ENCODE results near the gene TEP1. TPM values are rescaled to one million over a fixed set of nuclear protein-coding genes. Genes with fewer than 3 reads are reported as not detected.
"Not testable (repeated sequence)": the region's sequence is repeated elsewhere in the genome, so short reads cannot be mapped to it uniquely, and the experiment has no call there.

Gene TEP1
- total RNA-seq, 1 experiment from 2014 or later, result 20.4 TPM

- peak overlapping the region; percentile 78 for H3K4me3 Mint-ChIP-seq (ENCODE audit: unreplicated experiment)
- ChIA-PET POLR2A (interaction anchor here (0.9 to 4.3 kb wide), 9 partner anchors 12 to 341 kb away, joined by 3 to 205 read pairs (median 22); partner anchors contain the start of genes APEX1, CCNB1IP1, OSGEP and PIP4P1), CTCF (interaction anchor here (0.6 to 8.8 kb wide), 13 partner anchors 9 to 722 kb away, joined by 3 to 57 read pairs (median 4); partner anchors contain the start of genes CCNB1IP1 and TTC5)
These were observed 71.7 kb downstream of the TEP1 start for GRCh38 chr14:20341646-20342045.

GRCh38 chr14:20341032-20341431, 72.3 kb downstream of the TEP1 start:
- H3K36me3 Mint-ChIP-seq (ENCODE audit: insufficient read depth, unreplicated experiment), result peaks cover 15% of the 10 kb centered on the region
- not testable (repeated sequence) for H3K27me3 Mint-ChIP-seq (ENCODE audit: insufficient read depth, unreplicated experiment); BruUV-seq (replicated peaks); H3K27ac Mint-ChIP-seq (ENCODE audit: low read depth, unreplicated experiment); DNase-seq (ENCODE audit: unreplicated experiment); H3K9me3 Mint-ChIP-seq (ENCODE audit: unreplicated experiment); H3K4me3 Mint-ChIP-seq (ENCODE audit: unreplicated experiment); H3K4me1 Mint-ChIP-seq (ENCODE audit: insufficient read depth, unreplicated experiment)
- POLR2A ChIA-PET, result interaction anchor here (1.0 to 4.3 kb wide), 8 partner anchors 11 to 342 kb away, joined by 3 to 205 read pairs (median 24); partner anchors contain the start of genes APEX1, CCNB1IP1, OSGEP and PNP
- intact Hi-C loops (cut with micrococcal nuclease), result loop anchor here (5.0 kb wide), 1 partner anchor 71 kb away; the partner anchor contains the start of gene TEP1
- CTCF ChIA-PET, result interaction anchor here (0.7 to 8.8 kb wide), 10 partner anchors 8 to 630 kb away, joined by 3 to 57 read pairs (median 4); partner anchors contain the start of genes CCNB1IP1 and TTC5

More at GRCh38 chr14:20341646-20342045, 71.7 kb downstream of the TEP1 start:
- intact Hi-C loops (cut with micrococcal nuclease), result loop anchor here (2.0 to 5.0 kb wide), 3 partner anchors 71 to 341 kb away; partner anchors contain the start of gene TEP1
- Mint-ChIP-seq H3K27ac (ENCODE audit: low read depth, unreplicated experiment) (peak overlapping the region; percentile 92), H3K27me3 (ENCODE audit: insufficient read depth, unreplicated experiment) (no peaks in the 10 kb centered on the region), H3K4me1 (ENCODE audit: insufficient read depth, unreplicated experiment) (peaks cover 7% of the 10 kb centered on the region), H3K36me3 (ENCODE audit: insufficient read depth, unreplicated experiment) (peaks cover 21% of the 10 kb centered on the region), H3K9me3 (ENCODE audit: unreplicated experiment) (no peaks in the 10 kb centered on the region)
- BruUV-seq (replicated peaks), result no TSS peak
- no peak for DNase-seq (ENCODE audit: unreplicated experiment)
- TF ChIP-seq CTCF (IDR thresholded peaks at IDR 0.05; ENCODE audit: unreplicated experiment), result no peak

GRCh38 chr14:20334017-20334416, 79.3 kb downstream of the TEP1 start:
- ChIA-PET POLR2A (interaction anchor here (0.6 to 9.8 kb wide), 10 partner anchors 9 to 350 kb away, joined by 3 to 205 read pairs (median 4); partner anchors contain the start of genes APEX1, OSGEP, PARP2 and PIP4P1), CTCF (interaction anchor here (0.8 to 9.9 kb wide), 5 partner anchors 9 to 364 kb away, joined by 3 to 152 read pairs (median 3); partner anchors contain the start of gene PARP2)
- no peaks in the 10 kb centered on the region for H3K9me3 Mint-ChIP-seq (ENCODE audit: unreplicated experiment)
- H3K4me1 Mint-ChIP-seq (ENCODE audit: insufficient read depth, unreplicated experiment), result peaks cover 25% of the 10 kb centered on the region
- no TSS peak for BruUV-seq (replicated peaks)
- H3K27ac Mint-ChIP-seq (ENCODE audit: low read depth, unreplicated experiment), result no peak overlapping the region
- TF ChIP-seq CTCF (IDR thresholded peaks at IDR 0.05; ENCODE audit: unreplicated experiment), result no peak
- no peaks in the 10 kb centered on the region for H3K27me3 Mint-ChIP-seq (ENCODE audit: insufficient read depth, unreplicated experiment)
- intact Hi-C loops (cut with micrococcal nuclease), result no loop called here
- DNase-seq (ENCODE audit: unreplicated experiment), result no peak
- no peak overlapping the region for H3K4me3 Mint-ChIP-seq (ENCODE audit: unreplicated experiment)
- peaks cover 8% of the 10 kb centered on the region for H3K36me3 Mint-ChIP-seq (ENCODE audit: insufficient read depth, unreplicated experiment)

- Mint-ChIP-seq H3K4me3 (ENCODE audit: unreplicated experiment) (peak overlapping the region; percentile 93), H3K9me3 (ENCODE audit: unreplicated experiment) (no peaks in the 10 kb centered on the region), H3K27me3 (ENCODE audit: insufficient read depth, unreplicated experiment) (no peaks in the 10 kb centered on the region), H3K4me1 (ENCODE audit: insufficient read depth, unreplicated experiment) (peaks cover 25% of the 10 kb centered on the region), H3K36me3 (ENCODE audit: insufficient read depth, unreplicated experiment) (peaks cover 8% of the 10 kb centered on the region), H3K27ac (ENCODE audit: low read depth, unreplicated experiment) (peak overlapping the region; percentile 94)
- intact Hi-C loops (cut with micrococcal nuclease), result loop anchor here (2.0 kb wide), 1 partner anchor 127 kb away; the partner anchor contains the start of gene PIP4P1
- POLR2A ChIA-PET, result interaction anchor here (0.6 to 9.8 kb wide), 11 partner anchors 9 to 351 kb away, joined by 3 to 205 read pairs (median 5); partner anchors contain the start of genes APEX1, OSGEP, PARP2 and PIP4P1
- no peak for TF ChIP-seq CTCF (IDR thresholded peaks at IDR 0.05; ENCODE audit: unreplicated experiment)
- CTCF ChIA-PET, result interaction anchor here (0.6 to 9.9 kb wide), 6 partner anchors 9 to 523 kb away, joined by 3 to 152 read pairs (median 3); partner anchors contain the start of gene PARP2
- no TSS peak for BruUV-seq (replicated peaks)
- no peak for DNase-seq (ENCODE audit: unreplicated experiment)
These were observed 79.8 kb downstream of the TEP1 start for GRCh38 chr14:20333494-20333841.

Measured in MCF 10A (cell line).